Activated CD4-positive, alpha-beta T cell treated with anti-CD3 and anti-CD28 coated beads for 1 hour (primary cell): Measurements from ENCODE around the gene PAPOLA.

Experiments
- DNase-seq: peaks from one replicate; pipeline ENCODE4 v3.0.0-alpha.2; 2020

Gene PAPOLA

DNA sequence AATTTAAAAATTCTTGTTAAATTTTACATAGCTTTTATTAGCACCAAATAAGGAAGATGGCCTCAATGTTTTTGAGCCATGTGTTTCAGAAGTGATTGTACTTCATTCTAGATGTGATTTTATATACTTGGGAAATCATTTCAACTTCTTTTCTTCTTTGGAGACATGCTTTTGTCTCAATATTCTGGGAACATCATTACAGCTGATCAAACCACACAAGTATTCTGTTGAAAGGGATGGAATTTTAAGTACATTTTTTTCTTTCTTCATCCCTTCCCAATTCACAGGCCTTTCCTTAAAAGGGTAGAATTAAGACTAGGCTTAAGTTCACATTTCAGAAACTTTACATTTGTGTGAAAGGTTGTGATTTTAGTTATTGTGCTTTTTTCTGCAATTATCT lies 66.4 kb downstream of the PAPOLA start:
- DNase-seq, result no peak

DNA sequence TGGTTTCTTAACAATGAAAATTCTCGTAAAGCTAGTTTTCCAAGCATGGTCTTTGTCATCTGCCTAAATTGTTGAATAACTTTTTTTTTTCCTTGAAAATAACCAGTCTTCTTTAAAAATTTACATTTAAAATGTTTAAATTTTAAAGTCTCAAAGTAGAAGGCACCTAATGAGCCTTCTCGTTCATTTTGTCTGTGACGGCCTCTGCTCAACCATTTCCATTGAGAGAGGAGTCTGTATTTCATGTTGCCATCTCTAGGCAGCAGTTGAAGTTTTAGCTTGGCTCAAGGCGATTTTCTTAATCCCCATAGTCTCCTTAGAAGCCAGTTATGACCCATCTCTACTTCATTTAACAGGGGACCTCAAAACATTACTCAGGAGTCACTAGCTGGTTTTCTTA lies 69.1 kb downstream of the PAPOLA start:
- DNase-seq, result no peak

DNA sequence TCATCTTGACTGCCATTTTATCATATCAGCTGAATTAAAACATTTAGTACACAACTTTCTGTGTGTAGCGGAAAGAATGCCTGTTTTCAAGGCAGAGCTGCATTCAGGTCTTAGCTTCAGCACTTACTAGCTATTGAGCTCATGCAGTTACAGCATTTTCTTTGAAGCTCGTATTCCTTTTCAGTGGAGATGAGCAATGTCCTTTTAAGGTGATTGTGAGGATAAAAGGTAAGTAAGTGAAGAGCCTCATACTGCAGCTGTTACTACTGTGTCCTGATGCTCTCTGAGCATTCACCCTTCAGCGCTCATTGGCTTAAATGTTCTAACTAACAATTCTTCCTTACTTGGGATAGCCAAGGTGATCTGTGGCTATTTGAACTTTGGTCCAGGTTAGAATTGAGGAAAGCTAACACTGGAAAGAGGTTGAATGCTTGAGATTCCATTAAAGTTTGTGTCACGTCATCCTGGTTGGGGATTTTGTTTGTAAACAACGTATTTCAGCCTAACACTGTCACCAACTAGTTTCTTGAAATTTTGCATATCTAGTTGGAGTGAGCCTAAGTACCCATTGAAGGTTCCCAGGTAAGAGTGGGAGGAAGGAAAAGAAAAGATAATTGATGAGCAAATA lies 71.4 kb downstream of the PAPOLA start:
- no peak for DNase-seq

DNA sequence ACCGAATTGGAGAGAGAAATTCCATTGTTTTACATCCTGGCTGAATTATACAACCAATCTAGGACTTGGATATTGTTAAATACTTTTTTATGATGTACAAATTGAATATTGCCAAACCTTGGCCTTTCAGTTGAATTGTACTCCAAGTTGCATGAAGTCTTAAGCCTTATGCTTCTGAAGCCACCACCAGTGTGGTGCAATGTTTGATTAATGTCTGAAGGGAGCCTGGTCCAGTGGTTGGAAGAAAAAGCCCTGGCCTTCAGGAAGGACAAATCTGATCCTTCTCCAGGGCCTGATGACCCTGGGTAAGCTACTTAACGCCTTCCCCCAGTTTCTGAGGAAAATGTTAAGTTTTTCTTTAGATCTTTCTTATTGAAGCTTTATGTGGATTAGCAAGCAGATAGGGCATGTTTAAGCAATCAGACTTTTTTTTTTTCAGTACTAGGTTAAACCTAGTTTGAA lies 72.0 kb downstream of the PAPOLA start:
- DNase-seq, result no peak

DNA sequence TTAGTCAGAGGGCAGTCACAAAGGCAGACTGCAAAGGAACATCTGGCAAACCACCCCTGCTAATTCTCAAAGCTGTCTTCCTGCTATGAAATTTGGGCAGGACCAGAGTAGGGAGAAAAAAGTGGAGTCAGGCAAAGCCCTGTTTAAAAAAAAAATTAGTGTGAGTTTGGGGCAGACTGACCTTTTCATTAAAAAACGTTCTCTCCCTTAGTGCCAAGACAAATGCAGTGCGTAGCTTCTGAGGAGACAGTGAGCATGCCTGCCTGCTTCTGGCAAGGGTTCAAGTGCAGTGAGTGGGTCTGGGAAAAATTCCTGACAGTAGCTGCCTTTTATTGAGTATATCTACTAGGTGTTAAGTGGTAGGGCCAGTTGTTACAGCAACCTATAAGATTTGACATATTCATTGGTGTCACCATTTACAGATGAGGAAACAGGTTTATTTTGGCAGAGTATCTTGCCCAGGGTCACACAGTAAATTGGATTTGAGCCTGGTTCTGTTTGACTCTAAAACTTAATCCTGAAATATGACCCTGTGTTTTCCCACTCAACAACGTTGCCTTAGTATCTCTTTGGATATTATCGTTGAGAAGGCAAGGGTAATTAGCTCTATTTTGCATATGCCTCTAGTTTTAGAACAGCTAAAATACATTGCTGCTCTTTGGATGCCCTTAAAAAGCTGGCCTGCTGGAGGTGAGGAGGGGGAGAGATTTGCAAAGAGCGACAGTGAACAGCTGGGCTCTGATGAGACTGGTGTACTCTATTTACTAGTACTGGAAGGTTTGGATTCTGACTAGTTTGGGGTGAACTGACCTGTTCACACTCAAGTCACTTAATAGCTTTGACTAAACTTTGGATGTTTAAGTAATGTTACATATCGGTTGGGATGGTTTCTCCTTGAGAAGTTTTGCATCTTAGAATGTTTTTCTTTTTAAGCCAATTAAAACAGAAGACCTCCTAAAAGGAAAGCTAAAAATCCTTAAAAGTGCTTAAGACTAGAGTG lies 72.8 kb downstream of the PAPOLA start:
- no peak for DNase-seq

DNA sequence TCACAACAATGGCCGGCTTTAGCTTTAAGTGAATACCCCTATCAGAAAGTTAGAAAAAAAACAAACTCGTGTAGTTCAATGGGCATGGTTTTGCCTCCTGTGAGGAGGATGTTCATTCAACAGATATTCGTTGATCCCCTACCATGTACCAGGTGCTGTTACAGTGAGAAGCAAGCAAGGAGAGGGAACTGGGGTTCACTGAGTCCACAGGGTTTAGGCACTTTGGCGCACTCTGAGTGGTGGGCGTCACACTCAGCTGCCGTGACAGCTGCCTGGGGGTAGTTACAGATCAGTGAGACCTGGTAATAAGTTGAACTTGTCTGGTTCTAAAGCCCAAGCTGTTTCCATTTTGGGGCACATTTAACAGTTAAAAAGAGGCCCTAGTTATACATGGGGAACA lies 74.2 kb downstream of the PAPOLA start:
- no peak for DNase-seq

DNA sequence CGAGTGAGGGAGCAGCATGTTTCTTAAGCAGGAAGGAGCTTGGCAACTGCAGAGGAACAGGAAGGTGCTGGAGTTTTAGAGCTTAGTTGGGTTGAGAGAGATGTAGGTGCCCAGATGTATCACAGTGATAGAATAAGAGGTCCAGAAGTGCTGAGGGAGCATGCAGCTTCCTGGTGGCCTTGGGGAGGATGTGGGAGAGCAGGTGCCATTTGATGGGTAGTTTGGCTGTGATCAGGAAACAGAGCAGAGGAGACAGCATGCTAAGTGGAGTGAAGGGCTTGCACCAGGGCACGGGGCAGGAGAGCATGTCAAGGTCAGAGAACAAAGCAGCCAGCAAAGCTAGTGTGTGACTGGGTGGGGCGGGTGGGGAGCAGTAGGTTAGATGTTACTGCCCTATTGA lies 74.8 kb downstream of the PAPOLA start:
- no peak for DNase-seq

DNA sequence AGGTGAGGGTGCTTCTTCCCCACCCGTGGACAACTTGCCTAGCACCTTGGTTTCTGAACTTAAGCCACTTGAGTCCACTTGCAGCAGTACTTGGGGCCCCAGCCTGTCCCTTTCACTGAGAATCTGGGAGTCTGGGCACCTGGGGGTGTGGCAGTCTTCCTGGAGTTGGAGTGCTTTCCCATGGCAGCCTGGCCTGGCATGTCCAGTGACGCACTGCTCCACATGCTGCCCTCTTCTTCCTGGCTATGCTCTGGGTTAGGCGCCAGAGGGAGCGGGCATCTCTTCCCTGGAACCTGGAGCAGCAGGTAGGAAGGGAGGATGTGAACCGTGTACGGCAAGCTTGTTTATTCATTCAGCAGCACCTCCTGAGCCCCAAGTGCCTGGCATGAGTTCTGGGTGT lies 76.4 kb downstream of the PAPOLA start:
- DNase-seq, result no peak

DNA sequence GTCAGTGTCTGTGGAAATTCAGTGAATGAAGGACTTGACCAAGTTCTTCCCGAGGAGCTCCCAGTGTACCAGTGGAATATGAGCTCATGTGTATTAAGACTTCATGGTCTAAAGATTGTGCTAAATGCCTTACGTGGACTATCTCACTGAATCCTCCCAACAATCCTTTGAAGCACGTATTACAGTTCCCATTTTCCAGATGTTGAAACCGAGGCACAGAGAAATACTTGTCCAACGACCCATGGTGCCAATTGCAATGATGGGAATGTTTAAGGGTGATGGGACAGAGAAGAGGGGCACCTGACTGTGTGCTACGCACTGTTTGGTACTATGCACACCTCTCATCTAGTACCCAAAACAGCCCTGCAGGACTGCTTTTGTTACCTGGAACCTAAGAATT lies 77.2 kb downstream of the PAPOLA start:
- DNase-seq, result no peak

DNA sequence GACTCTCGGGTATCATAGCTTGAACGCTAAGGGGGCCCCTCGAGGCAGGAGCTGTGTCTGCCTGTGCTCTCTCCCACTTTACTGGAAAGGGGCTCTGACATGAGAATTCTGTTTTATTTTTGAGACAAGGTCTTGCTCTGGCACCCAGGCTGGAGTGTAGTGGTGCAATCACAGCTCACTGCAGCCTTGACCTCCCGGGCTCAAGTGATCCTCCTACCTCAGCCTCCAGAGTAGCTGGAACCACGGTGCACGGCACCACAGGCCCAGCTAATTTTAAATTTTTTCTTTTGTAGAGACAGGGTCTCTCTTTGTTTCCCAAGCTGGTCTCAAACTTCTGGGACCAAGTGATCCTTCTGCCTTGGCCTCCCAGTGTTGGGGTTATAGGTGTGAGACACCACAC lies 77.7 kb downstream of the PAPOLA start:
- DNase-seq, result no peak

DNA sequence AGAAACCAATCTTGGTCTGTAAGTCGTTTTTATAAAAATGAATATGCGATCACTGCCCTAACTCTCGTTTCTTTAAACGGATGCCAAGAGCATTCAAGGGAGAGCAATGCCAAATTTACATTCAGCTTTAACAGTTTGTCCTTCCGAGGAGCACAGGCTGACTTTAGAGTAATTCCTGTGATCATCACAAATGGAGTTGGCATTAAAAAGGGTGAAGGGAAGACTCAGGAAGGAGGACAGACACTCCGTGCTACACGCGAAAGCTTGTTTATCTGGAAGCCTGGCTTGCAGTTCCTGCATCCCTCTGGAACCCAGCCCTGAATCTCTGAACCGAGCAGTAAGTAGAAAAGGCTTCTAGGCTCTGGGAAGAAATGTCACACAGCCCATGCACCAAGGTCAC lies 78.4 kb downstream of the PAPOLA start:
- no peak for DNase-seq

DNA sequence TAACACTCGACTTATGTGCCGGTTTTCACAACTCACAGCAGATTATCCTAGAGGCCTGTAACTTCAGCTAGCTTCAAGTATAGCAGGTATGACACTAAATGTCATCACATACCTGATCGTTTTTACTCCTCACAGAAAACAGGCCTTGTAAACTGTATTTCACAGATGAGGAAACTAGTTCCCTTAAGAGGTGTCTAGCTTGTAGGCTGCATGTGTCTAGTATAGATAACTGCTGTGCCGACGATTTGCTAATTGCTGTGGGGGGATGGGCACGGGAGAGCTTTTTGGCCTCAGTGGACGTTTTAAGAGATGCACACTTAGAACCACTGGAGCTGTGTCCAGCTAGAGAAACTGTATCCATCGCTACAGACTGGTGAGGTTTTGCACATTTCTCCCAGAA lies 78.8 kb downstream of the PAPOLA start:
- DNase-seq, result no peak

DNA sequence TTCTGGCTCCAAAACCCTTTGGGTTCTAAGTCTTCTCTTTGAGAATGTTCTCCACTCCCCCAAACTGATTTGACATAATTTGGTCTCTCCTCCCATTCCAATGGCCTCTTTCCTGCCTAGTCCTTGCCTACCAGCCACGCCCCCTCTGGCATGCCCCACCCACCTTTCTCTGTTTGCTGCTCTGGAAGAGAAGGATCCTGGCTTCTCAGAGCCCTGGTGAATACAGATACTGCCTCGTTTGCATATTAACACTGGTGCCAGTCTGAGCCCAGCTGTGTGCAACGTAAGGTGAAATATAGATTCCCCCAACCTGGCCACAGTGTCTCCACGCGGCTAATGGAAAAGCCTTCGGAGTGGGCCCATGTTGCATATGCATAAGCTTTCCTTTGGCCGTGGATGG lies 79.7 kb downstream of the PAPOLA start:
- DNase-seq, result no peak

DNA sequence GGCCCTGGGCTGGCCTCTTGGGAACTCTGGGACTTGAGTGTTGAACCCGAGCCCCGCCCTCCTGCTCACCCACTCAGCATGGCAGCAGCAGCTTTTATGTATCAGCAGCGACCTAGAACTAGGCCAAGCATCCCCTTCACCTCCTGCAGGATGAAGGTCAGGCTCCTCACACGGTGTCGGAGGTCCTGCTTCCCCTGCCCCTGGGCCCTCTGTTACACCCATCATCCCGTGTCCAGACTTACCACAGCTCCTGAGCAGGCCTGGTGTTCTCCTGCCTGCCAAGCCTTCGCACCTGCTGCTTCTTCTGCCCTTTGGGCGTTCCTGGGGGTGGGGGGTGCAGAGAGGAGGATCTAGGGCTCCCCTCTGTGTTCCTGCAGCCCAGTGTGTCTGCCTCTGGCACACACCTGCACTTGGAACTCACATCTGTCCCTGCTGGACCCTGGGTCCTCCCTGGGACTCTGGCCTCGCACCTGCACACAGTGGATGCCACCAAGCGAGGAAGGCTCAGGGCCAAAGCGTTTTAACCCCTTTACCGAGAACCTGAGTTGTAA lies 80.3 kb downstream of the PAPOLA start:
- no peak for DNase-seq

DNA sequence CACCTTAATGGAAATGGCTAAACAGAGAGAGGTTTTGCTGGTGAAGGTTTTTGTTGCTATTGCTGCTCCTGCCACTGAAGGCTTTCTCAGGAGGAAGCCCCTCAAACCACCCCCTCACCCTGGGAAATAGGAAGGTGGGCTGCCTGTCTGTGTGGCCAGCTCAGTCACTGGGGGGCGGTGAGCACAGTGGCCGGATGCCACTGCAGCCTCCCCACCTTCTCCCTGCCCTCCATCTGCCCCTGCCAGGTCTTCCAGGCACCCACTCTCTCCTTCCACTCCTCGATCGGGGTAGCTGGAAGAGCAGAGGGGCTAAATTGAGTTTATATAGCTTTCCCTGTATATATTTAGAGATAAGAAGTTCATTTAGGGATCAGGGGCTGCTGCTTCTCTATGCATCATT lies 80.8 kb downstream of the PAPOLA start:
- DNase-seq, result no peak

DNA sequence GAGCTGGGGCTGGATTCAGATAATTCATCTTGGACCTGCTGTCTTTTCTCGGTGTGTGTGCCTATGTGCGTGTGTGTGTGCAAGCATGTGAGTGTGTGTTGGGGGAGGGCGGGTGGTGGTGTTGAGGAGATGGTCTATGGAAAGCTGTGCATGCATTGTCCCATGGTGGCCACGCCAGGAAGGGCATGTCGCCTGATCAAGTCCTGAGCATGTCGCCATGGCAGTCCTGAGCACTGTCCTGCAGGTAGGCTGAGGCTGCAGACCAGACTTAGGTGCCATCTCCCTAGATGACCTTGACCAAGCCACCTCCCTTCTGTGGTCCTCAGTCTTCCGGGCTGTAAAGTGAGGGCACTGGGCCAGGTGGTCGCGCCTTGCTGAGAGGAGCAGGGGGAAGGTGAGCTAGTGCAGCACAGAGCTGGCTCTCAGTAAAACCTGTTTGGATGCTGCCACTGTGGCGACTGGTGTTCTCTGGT lies 81.4 kb downstream of the PAPOLA start:
- no peak for DNase-seq

DNA sequence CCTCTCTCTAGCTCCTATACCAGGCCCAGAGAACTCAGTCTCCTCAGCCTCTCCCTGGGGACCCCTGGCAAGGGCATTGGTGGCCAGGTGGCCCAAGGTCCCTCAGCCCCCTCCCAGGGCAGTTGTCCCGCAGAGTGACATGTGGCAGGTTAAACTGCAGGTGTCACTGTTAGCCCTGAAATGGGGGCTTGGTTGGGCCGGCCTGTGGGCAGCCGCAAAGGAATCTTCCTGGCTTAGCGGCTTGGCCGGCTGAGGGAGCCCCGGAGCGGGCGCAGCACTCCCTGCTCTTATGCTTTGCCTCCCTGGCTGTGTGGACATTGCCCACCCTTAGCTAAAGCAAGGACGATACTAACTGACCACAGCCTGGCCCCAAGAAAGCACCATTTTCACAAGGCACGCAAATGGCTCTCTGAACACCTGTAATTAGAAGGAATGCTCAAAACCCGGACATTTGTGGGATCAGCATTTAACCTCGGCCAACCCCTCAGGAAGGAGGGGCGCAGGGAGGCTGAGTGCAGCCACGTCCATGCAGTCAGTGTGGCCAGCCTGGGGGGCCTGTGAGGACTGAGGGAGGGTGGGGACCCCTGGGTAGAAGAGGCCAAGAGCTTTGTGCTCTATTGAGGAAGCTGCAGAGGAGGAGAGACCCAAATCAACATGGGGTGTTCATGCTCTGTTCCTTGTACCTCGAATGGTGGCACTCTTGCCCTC lies 82.2 kb downstream of the PAPOLA start:
- DNase-seq, result no peak

DNA sequence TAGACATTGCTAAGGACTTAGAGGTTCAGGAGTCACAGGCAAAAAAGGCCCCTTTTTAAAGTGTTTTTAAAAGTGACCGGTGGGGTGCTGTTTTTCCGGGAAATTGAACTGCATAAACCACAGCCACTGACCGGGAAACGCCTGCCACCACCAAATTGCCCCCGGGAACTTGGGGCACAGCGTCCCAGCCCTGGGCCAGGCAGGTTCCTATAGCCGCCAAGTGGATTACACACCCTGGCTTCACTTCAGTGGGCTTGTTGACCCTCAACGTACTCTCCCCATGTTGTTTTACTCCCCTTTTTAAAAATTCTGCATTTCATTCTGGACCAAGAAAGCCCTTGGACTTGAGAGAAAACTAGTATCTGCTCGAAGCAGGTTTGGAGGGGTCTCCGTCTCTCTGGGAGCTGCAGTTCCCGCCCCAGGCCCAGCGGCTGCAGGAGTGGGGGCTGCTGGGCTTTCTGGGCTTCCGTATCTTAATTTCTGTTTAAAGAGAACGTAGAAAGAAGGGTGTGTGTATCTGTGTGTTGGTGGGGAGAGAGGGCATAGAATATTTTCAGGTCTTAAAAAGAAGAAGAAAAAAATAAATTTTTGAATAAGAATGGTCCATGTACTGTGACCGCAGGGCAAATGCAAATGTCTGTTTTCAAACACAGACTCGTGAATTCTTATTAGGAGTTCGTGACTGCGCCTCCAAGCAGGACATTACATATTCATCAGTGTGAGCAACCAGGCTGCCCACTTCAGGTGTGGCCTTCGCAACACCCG lies 82.9 kb downstream of the PAPOLA start:
- no peak for DNase-seq

DNA sequence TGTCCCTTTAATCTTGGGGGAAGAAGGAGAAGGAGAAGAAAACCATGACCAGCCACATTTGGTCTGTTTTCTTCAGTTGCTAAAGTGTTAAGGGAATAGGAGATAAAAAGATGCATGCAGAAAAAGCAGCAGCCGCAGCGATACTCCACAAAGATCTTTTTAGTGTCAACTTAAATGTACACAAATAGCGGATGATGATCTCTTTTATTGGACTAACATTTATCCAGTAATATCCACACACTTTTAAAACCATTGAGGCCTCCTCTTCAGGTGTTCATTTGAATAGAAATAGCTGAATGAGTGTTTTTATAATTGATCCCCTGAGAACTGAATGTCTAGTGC lies 83.5 kb downstream of the PAPOLA start:
- DNase-seq, result no peak

DNA sequence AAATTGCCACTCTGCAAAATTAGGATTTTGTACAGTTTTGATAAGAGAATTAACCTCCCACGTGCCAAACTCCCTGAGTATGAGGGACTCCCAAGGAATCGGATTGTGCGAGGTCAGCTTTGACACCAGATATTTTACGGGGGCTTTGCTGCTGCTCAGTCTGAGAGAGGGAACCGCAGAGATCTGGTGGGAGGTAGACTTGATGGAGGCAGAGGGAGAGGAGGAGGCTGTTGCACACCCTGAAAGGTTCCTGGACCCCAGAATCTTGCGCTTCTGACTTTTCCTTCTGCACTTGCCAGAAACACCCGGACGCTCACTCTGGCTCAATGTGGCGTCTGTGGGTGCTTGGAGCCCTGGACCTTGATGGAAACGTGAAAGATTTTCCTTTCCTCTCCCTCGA lies 83.9 kb downstream of the PAPOLA start:
- no peak for DNase-seq

DNA sequence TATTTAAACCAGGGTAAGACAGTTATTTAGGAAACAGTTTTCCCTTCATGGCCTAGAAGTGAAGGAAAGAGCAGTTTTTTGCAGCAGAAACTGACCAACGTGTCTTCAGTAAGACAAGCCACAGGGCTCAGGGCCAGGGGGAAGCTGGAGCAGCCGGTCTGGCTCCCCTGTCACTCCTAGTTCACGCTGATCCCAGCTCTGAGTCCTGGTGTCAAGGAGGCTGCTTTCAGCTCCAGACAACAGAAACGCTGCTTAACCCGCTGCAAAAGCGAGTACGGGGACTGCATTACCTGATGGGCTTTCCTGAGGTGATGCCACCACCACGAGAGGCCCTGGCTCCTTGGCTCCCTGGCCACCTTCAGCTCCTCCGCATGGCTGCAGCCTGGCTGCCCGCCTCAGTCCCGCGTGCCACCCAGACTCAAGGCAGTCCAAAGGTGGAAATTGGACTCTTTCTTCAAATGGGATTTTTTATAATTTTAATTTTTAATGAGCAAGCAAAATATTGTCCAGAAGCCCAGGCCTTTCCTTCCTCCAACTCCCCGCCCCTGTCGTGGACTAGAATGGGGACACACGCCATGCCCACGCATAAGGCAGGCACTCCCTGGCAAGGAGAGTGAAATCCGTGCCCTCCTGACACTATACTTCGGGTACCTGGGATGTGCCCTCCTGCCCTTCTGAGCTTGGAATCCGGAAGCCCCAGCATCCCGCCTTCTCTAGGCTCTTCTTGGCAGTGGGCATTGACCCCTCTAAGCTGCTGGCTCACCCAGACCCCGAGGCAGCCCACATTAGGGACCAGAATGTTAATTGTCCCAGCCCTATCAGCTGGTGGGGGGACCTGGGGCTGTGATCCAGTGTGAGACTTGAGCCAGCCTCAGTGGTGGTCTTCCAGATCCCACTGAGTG lies 85.0 kb downstream of the PAPOLA start:
- no peak for DNase-seq
